Raji (cell line): ENCODE data around the gene PTPRZ1.

ENCODE experiments used
- POLR2A ChIP-seq: IDR thresholded peaks from 2 replicates; pipeline ENCODE4 v1.6.1; 2011; ENCODE audit warnings: low read depth, low read length, control low read depth; ENCODE audit not compliant: insufficient read depth

The PTPRZ1 gene

GRCh38 chr7:121878918-121879464 is 6.0 kb downstream of the PTPRZ1 start:
- TF ChIP-seq POLR2A, result no peak

- TF ChIP-seq POLR2A, result no peak
These were observed 6.6 kb downstream of the PTPRZ1 start for GRCh38 chr7:121879544-121879943.

GRCh38 chr7:121882731-121883130 is 9.8 kb downstream of the PTPRZ1 start:
- no peak for TF ChIP-seq POLR2A

- no peak for TF ChIP-seq POLR2A
These were observed 12.4 kb downstream of the PTPRZ1 start for GRCh38 chr7:121885166-121885920.

GRCh38 chr7:121887634-121888033 is 14.7 kb downstream of the PTPRZ1 start:
- TF ChIP-seq POLR2A, result no peak

GRCh38 chr7:121890833-121891232 is 17.9 kb downstream of the PTPRZ1 start:
- no peak for TF ChIP-seq POLR2A

- no peak for TF ChIP-seq POLR2A
These were observed 18.8 kb downstream of the PTPRZ1 start for GRCh38 chr7:121891731-121892130.

- TF ChIP-seq POLR2A, result no peak
These were observed 28.1 kb downstream of the PTPRZ1 start for GRCh38 chr7:121901026-121901425.

- no peak for TF ChIP-seq POLR2A
These were observed 31.2 kb downstream of the PTPRZ1 start for GRCh38 chr7:121904120-121904519.

GRCh38 chr7:121908042-121908441 is 35.1 kb downstream of the PTPRZ1 start:
- no peak for TF ChIP-seq POLR2A

GRCh38 chr7:121909716-121910345 is 36.9 kb downstream of the PTPRZ1 start:
- no peak for TF ChIP-seq POLR2A

GRCh38 chr7:121913947-121914675 is 41.1 kb downstream of the PTPRZ1 start:
- TF ChIP-seq POLR2A, result no peak

GRCh38 chr7:121914676-121915279 is 41.8 kb downstream of the PTPRZ1 start:
- no peak for TF ChIP-seq POLR2A

GRCh38 chr7:121916211-121916610 is 43.2 kb downstream of the PTPRZ1 start:
- no peak for TF ChIP-seq POLR2A

- no peak for TF ChIP-seq POLR2A
These were observed 47.0 kb downstream of the PTPRZ1 start for GRCh38 chr7:121919986-121920385.

GRCh38 chr7:121924269-121925186 is 51.6 kb downstream of the PTPRZ1 start:
- no peak for TF ChIP-seq POLR2A
